ENCODE results near the gene FMO3.

FMO3 gene

DNA sequence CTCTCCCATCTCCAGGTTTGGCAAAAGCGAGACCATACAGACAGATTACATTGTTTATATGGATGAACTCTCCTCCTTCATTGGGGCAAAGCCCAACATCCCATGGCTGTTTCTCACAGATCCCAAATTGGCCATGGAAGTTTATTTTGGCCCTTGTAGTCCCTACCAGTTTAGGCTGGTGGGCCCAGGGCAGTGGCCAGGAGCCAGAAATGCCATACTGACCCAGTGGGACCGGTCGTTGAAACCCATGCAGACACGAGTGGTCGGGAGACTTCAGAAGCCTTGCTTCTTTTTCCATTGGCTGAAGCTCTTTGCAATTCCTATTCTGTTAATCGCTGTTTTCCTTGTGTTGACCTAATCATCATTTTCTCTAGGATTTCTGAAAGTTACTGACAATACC is 26.4 kb downstream of the FMO3 start:
- DNase-seq: no peak

DNA sequence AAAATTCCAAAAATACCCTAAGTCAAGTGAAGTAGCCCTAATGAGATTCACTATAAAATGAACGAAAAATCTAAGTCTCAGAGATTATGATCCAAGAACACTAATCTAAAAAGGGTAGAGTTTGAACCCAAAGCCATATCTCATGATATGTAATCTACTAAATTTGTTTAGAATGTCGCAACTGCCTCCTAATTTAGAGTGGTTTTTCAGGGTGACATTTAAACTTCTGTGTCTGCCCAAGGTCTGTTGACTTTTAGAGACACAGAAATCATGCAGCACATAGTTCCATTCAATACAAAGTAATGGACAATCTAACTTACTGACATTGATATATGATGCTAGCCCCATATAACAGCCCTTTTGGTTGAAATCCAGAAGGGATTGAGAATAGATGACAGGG is 28.9 kb downstream of the FMO3 start:
- no peak for DNase-seq

DNA sequence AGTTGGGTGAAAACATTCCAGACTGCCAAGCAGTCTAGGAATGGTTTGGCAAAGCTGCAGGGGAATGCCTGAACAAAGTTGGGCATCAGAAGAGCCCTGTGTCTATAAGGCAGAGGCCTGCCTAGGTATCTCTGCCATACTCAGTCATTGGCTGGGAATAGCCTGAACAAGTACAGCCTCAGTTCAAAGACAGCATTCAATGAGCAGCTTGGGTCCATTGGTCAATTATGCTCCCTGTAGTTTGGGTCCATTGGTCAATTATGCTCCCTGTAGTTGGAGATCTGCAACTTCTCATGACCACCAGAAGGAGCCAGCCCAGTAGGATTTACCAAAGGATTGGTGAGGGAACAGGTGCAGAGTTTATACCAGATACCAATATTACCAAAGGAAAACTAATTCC is 31.6 kb downstream of the FMO3 start:
- no peak for DNase-seq

- no peak for DNase-seq
Measured at GRCh38 chr1:171122893-171123292, 32.2 kb downstream of the FMO3 start.

GRCh38 chr1:171126504-171126903 is 35.8 kb downstream of the FMO3 start:
- no peak for DNase-seq

- no peak for DNase-seq
Measured at GRCh38 chr1:171127099-171127498, 36.4 kb downstream of the FMO3 start.

DNA sequence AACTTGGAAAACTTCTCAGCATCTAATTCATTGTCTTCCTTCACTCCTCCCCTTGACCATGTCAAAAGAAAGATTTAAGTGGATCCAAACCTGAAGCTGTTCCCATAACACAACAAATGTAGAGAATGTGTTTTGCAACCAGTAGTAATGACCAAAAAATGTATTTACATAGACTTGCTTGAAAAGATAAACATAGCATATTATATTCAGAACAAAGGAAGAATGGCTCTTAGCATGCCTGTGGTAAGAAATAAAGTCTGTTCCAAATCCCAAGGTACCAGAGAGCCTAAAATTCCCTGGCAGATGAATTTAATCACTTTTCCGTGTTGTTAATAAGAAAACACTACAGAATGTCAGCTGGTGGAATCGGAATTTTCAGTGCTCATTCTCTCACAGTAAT is 36.8 kb downstream of the FMO3 start:
- no peak for DNase-seq

- no peak for DNase-seq
Measured at GRCh38 chr1:171128463-171128862, 37.8 kb downstream of the FMO3 start.

GRCh38 chr1:171134204-171134923 is 43.7 kb downstream of the FMO3 start:
- DNase-seq: no peak

DNA sequence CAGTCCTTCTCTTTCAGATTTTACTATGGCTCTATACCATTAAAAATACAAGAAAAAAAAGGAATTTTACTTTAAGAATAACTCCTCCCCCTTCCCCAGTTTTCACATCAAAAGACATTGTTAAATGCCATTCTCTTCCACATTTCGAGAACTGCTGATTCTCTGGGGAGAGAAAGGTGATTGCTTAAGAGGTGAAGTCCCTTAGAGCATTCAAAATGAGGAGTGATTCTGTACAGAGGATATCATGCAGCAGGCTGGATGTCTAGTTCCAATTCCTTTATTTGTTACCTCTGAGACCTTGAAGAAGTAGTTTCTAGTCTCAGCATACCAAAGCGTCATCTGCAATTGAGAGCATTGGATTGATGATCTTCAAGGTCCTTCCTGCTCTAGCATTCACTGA is 46.9 kb downstream of the FMO3 start:
- no peak for DNase-seq

- DNase-seq: no peak
Measured at GRCh38 chr1:171138980-171139379, 48.3 kb downstream of the FMO3 start.

GRCh38 chr1:171139890-171140289 is 49.2 kb downstream of the FMO3 start:
- DNase-seq: no peak

- no peak for DNase-seq
Measured at GRCh38 chr1:171140401-171140800, 49.7 kb downstream of the FMO3 start.

- DNase-seq: no peak
Measured at GRCh38 chr1:171140956-171141687, 50.4 kb downstream of the FMO3 start.

DNA sequence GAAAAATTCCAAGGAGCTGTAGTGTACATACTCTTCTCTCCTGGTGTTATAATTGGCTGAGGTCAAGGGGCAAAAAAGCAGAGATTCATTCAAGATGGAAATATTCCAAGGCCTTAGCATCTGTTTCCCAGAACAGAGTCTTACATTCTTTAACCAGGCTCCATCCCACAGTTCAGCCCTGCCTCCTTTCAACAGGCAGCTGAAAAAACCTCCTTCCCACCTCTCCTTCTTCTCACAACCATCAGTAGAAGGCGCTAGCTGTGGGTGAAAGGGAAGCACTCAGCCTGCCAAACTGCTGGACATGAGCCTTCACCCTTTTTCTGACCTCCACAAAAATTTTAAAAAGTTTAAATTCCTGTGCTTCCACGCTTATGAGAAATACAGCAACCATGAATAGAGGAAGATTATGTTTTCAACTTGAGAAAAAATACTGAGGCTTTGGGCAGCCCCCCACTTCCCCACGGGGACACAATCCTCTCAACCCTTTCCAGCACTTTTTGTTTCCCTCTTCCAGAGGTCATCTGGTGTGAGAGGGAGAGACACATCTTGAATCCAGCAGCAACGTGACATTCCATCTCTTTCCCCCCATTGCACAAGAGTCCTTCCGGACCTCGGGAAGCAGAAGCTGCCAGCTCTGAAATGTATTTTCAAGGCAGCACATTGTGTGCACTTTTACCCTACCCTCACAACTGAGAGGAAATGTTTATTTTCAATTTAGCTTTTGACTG is 51.1 kb downstream of the FMO3 start:
- DNase-seq: no peak

DNA sequence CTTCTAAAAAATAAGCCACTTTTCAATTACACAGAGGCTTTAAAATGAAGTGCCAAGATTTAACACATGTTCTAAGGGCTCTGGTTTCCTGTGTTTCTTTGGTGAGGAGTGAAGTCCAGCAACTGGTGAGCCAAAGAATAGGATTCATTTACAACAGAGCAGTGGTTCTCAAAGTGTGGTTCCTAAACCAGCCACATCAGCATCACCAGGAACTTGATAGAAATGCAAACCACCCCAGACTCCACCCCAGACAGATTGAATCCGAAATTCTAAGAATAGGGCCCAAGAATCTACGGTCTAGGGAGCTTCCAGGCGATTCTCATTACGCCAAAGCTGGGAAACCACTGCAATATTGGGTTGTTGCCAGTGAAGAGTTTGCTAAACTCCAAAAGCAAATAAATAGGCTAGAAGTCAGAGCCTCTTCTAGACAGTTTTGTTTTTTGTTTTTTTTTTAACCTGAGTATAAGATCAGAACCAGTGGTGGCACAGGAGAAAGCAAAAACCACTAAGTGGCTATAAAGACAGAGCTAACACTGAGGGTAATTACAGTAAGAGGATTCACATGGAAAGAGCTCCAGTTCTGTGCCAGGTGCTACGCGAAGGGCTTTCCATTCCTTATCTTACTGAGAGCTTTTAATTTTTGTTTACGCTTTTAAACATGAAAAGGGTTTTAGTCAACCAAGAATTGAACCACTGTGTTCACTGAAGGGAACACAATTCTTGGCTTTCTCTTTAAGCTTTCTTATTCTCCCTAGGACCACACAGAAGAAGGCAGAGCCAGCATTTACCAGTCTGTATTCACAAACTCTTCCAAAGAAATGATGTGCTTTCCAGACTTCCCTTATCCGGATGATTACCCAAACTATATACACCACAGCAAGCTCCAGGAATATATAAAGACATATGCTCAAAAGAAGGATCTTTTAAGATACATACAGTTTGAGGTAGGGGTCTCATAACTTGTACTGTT is 52.0 kb downstream of the FMO3 start:
- no peak for DNase-seq

GRCh38 chr1:171150156-171150555 is 59.5 kb downstream of the FMO3 start:
- no peak for DNase-seq

DNA sequence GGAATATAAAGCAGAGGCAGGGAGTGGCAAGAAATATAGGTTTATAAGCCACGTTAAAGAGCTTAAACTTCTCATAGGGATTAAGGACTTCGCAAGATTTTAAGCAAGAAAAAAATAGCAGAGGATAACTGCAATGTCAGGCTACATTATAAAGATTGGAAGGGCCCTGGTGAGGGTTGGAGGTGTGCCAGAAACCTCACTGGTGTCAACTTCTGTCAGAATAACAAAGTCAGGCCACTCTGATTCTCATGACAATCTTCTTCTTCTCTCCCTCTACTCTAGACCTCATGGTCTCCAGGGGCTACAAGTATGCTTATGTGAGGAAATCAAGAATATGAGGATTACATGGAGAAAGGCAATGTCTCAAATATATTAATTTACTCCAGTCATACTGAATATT is 61.8 kb downstream of the FMO3 start:
- DNase-seq: no peak

- no peak for DNase-seq
Measured at GRCh38 chr1:171155484-171155883, 64.8 kb downstream of the FMO3 start.

DNA sequence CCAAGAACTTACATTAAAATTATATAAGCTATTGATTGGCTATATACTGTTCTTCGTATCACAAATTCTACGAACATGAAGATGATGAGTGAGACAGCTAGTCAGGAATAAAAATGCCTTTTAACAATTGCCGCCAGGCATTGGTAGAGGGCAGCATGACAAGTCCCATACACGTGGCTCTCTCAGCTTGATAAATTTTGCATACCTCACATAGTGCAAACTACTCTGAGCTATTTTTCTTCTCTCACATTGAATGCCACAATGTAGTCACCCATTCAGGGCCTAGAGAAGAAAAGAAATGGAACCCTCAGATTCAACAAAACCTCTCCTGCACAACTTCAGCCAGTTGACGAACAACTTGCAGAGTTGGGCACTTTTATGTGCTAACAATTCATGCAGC is 67.4 kb downstream of the FMO3 start:
- no peak for DNase-seq

DNA sequence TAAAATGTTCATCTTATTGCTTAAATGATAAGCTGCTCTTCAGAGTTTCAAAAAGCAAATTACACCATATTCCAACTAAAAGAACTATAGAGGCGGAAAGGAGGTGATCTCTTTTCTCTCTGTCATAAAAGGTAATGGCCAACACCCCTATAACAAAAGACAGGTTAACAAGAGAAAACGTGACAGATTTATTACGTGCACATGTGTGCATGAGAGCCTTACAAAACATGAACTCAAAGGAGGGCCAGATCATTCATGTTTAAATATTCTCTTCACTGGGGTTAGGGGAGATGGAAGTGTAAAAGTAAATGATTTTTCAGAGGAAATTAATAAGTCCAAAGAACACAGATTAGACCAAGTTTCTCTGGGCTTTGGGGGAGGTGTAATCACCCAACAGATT is 67.8 kb downstream of the FMO3 start:
- DNase-seq: no peak

GRCh38 chr1:171159148-171159547 is 68.4 kb downstream of the FMO3 start:
- no peak for DNase-seq

DNA sequence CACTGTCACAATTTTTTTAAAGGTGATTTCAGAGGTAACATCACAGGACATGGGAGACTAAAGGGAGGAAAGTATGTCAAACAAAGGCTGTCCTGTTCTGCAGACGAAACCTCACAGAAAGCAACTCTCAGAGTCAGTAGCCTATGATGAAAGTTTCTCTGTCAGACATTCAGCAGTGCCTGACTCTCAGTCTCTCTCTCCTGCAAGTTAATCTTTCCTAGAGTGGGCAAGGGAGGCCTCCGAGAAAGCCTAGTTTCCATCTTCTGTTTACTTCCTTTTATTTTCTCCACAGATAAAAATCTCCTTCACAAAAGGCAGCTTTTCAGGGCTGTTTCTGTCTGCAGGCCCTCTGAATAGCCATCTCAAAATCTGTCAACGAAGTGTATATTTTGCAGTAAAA is 69.5 kb downstream of the FMO3 start:
- no peak for DNase-seq

All from NCI-H2227 treated with DMSO at 0.1 percent for 48 hours (cell line).